HG03064 (cell line): Measurements from ENCODE around the gene TSHZ1.

Experiments used
- ATAC-seq: cut with Tn5 transposase; IDR thresholded peaks from one replicate; pipeline ENCODE4 v1.9.1; 2021; ENCODE audit warnings: low read depth; ENCODE audit not compliant: unreplicated experiment

TSHZ1 gene

GRCh38 chr18:75246721-75247610 is 36.4 kb downstream of the TSHZ1 start:
- ATAC-seq: no peak

- peak; percentile 59 for ATAC-seq
Observed at GRCh38 chr18:75247611-75248421, 37.2 kb downstream of the TSHZ1 start.

DNA sequence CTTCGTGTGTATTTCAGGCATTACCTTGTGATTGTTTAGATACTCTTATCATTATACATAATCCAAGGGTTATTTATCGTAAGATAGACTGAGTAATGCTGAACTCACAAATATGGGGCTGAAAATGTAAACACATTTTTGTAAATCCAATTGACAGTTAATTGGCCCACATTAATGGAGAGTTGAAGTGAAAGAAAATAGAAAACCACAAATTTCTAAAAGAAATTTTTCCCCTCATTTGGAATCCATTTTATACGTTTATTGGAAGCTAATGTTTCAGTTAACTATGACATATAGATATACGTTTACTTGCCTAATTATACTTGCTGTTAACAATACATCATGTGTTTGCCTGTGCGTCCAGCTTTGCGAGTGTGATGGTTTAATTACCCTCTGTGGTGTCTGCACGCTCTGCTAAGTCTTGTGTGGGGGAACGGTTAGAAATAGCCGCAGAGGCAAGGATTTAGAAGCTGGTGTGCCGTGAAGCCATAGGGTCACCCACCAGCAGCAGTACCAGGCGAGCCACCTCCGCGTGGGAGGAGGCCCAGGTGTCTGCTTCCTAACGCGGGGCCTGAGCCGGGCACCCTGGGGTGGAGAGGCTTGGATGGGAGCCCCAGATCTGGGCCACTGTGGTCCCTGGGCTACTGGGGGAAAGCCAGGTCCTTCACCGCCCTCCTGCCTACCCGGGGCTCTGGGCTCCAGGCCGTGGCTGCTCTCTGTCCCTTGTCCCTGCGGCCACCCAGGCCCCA is 38.0 kb downstream of the TSHZ1 start:
- ATAC-seq: no peak

GRCh38 chr18:75249175-75249518 is 38.5 kb downstream of the TSHZ1 start:
- ATAC-seq: no peak

DNA sequence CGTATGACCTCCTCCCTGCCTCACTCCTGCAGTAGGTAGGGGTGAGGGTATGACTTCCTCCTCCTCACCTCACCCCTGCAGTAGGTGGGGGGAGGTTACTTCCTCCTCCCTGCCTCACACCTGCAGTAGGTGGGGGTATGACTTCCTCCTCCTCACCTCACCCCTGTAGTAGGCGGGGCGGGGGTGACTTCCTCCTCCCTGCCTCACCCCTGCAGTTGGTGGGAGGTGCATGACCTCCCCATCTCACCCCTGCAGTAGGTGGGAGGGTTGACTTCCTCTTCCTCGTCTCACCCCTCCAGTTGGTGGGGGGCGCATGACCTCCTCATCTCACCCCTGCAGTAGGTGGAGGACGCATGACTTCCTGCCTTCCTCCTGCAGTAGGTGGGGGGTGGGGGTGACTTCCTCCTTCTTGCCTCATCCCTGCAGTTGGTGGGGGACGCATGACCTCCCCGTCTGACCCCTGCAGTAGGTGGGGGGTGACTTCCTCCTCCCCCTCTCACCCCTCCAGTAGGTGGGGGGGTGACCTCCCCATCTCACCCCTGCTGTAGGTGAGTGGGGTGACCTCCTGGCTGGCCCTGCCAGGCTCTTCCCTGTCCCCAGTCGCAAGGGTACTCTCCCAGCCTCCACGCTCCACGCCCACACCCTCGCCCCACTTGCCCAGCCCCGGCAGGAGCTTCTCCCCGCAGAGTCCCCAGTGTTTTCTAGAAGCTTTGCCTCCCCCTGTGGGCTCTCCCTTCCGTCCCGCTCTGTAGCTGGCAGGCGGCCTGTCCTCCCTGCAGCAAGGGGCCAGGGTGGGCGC is 39.3 kb downstream of the TSHZ1 start:
- no peak for ATAC-seq

DNA sequence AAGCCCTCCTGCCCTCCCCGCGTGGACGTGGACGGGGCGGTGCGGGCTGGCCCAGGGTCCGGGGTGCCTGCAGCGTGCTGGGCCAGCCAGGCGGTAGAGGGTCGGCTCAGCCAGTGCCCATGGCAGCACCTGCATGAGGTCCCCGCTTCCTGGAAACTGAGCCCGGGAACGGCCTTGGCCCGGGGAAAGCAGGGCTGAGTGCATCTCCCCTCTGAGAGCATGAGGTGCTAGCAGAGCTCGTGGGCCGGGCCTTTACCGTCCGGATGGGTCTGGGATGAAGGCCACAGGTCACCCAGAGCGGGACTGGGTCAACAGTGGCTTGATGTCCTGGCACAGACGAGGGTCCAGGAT is 39.8 kb downstream of the TSHZ1 start:
- ATAC-seq: no peak

GRCh38 chr18:75251466-75251865 is 40.9 kb downstream of the TSHZ1 start:
- ATAC-seq: no peak

- no peak for ATAC-seq
Observed at GRCh38 chr18:75252136-75252535, 41.5 kb downstream of the TSHZ1 start.

GRCh38 chr18:75253043-75253442 is 42.4 kb downstream of the TSHZ1 start:
- no peak for ATAC-seq

- no peak for ATAC-seq
Observed at GRCh38 chr18:75253784-75254183, 43.2 kb downstream of the TSHZ1 start.

- no peak for ATAC-seq
Observed at GRCh38 chr18:75255094-75255493, 44.5 kb downstream of the TSHZ1 start.

DNA sequence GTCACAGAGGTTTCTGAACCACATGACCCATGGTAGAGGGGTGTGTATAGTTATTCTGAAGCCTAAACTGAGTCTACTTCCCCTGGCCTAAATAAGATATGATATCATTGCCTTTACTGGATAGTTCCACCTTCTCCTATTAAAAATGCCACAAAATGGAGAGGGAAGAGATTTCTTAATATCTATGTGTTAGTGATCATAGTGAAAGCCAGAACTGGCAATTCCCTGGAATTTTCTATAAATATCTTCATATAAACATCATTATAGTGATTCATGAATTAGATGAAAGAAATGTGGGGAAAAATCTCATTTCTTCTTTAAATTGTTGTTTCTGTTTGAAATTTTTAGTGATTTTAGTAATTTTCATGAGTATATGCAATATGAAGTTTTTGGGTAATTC is 45.8 kb downstream of the TSHZ1 start:
- no peak for ATAC-seq

GRCh38 chr18:75257605-75258004 is 47.0 kb downstream of the TSHZ1 start:
- no peak for ATAC-seq

DNA sequence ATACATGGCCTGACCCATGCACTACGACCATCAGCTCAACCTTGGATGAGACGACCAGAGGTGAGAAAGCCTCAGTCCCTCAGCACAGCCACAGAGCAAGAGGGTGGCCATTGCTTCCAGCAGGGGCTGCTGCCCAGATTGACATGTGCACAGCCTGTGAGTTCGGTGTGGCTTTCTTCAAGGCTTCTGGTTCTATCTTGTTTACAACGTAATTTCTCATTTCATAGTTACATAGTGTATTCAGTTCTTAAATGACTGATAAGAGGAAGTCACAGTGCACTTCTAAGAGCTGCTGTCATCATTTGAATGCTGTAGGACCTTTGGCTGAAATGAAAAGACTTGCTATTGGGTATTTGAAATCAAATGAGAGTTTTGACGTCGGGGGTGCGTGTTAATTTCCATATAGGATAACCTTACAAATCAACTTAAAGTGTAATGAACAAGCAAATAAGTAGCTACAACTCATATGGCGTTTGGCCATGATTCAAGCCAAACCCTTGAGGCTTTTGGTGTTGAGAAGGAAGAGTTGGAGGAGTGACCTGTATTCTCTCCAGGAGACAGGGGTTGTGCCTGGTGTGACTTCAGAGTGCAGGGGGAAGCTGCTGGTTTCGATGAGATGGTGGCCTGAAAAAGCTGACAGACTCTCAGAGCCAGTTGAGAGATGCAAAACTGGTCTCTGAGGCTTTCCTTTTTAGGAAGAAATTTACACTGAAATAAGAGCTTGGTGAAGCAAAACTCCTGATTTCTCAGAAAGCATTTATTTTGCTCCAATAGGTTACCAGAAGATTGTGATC is 51.0 kb downstream of the TSHZ1 start:
- ATAC-seq: peak; percentile 91

DNA sequence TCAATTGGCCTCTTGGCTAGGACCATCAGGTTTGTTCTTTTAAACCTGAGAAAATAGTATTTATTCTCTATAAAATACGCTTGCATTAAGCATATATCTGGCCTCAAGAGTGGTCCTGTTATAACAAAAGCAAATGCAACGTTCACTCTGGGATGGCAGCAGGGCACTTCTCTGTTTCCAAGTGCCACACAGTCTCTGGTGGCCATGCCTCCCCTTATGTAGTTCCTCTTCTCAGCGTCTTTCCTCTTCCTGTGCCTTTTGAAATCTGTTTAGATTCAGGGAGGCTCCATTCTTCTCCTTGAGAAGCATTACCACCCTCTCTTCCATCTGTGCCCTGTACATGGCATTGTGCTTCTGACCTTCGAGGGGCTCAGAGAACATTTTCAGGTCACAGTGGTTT is 51.9 kb downstream of the TSHZ1 start:
- ATAC-seq: no peak

- no peak for ATAC-seq
Observed at GRCh38 chr18:75264195-75264594, 53.6 kb downstream of the TSHZ1 start.

- ATAC-seq: no peak
Observed at GRCh38 chr18:75264926-75265597, 54.5 kb downstream of the TSHZ1 start.

DNA sequence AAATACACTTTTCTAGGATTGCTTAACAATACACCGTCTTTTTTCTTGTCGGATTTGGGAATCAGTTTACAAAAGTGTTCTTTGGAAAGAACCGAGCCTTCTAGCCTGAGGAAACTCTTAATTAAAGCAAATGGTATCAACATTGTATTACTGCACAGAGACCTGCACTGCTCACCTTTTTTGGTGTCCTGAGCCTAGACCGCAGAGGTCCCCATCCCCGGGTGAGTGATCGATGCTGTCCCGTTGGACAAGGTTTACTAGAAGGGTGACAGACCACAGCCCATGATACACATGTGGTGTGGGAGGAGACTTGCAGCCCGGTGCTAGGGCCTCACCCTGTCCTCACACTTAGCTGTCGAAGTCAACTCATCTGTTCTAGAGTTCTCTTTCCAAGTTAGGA is 55.3 kb downstream of the TSHZ1 start:
- ATAC-seq: no peak
